Stimulated activated naive CD8-positive, alpha-beta T cell treated with anti-CD3 and anti-CD28 coated beads, Interleukin-15, Interleukin-2, amounts not matched to agents 100 U/mL and 50 U/mL, for 24 hours (primary cell): ENCODE measurements around the gene NDUFV1.
"Not testable (repeated sequence)": the region's sequence is repeated elsewhere in the genome, so short reads cannot be mapped to it uniquely, and the experiment has no call there.

Source experiments
- ATAC-seq: fragments of 150-1000 bp; cut with Tn5 transposase; one replicate; pipeline ENCODE4 v1.10.0; 2021
- DNase-seq: peaks from one replicate; pipeline ENCODE4 v3.0.0; 2021

NDUFV1 gene

DNA sequence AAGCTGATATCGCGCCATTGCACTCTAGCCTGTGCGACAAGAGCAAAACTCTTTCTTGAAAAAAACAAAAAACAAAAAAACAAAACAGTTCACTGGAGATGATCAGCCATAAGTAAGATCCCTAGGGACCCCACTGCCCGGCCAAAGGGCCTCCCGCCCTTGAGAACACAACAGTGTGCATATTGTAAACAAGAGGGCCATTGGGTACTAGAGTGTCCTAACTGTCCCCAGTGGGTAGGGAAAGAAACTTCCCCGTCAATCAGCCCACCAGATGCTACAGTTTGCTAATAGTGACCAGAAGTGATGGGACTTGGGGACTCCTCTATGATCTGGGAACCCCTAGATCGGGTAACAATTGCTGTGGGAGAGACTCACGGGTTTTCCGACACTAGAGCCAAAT lies 47.5 kb downstream of the NDUFV1 start:
- DNase-seq (no peak), ATAC-seq (no peak)

DNA sequence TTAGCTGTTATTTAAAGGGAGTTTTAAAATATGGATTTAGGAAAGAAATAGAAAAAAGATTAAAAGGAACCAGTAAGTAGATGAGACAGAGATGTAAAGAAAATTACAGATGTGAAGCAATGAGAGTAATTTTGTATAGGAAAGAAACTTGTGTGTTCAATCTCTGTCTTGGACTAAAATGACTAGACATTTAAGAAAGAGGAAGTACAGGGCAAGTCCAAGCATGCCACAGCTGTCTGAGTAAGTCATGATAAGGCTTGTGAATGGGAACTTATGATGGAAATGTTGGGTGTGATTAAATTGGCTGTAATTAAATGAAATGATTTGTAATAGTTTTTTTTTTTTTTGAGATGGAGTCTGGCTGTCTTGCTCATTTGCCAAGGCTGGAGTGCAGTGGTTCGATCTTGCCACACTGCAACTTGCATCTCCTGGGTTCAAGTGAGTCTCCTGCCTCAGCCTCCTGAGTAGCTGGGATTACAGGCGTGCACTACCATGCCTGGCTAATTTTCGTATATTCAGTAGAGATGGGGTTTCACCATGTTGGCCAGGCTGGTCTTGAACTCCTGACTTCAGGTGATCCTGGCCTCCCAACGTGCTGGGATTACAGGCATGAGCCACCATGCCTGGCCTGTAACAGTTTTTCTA lies 49.7 kb downstream of the NDUFV1 start:
- DNase-seq (no peak), ATAC-seq (no peak)

DNA sequence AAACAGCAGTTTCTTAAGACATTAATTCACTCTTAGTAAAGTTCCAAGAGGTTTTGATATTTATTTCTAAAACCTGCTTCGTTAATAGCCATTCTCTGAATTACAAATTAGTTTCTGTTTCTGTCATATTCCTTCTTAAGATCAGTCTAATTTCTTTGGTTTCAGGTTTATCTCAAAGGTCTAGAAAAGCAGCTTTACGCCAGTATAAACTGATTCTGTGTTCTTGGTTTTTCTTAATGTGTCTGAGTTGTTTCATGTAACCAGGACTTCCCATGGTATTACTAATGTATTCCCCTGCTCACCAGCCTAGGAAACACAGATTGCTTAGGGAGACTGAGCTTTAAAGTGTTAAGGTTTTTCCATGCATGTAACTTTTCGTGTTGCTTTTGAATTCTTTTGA lies 50.6 kb downstream of the NDUFV1 start:
- DNase-seq (no peak), ATAC-seq (peak; percentile 42)

DNA sequence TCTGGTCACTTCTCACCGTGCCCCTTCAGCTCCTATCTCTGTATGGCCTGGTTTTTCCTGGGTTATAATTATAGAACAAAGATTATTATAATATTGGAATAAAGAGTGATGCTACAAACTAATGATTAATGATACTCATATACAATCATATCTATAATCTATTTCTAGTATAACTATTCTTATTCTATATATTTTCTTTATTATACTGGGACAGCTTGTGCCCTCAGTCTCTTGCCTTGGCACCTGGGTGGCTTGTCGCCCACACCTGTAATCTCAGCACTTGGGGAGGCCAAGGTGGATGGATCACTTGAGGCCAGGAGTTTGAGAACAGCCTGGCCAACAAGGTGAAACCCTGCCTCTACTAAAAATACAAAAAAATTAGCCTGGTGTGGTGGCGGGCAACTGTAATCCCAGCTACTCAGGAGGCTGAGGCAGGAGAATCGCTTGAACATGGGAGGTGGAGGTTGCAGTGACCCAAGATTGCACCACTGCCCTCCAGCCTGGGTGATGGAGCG lies 53.0 kb downstream of the NDUFV1 start:
- DNase-seq, ATAC-seq: not testable (repeated sequence)

DNA sequence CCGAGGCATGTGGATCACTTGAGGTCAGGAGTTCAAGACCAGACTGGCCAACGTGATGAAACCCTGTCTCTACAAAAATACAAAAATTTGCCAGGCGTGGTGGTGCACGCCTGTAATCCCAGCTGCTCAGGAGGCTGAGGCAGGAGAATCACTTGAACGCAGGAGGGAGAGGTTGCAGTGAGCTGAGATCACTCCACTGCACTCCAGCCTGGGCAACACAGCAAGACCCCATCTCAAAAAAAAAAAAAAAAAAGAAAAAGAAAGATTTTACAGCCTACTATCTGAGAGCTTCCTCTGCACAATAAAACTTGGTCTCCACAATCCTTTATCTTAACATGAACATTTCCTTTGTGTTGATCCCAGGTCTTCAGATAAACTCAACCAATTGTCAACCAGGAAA lies 54.0 kb downstream of the NDUFV1 start:
- not testable (repeated sequence) for DNase-seq, ATAC-seq
